HepG2 (cell line): ENCODE measurements around the gene NAPB. TPM values are rescaled to one million over a fixed set of nuclear protein-coding genes. Genes with fewer than 3 reads are reported as not detected.

Source experiments
- CBX5 ChIP-seq: sonication (generic); formaldehyde crosslinking; IDR thresholded peaks from 2 replicates; pipeline ENCODE4 v1.4.0; 2020; ENCODE audit warnings: missing genetic modification reagents, borderline replicate concordance
- CC2D1A ChIP-seq: sonication (generic); formaldehyde crosslinking; IDR thresholded peaks from 2 replicates; pipeline ENCODE4 v1.8.1; 2023; ENCODE audit warnings: mild to moderate bottlenecking, missing genetic modification reagents
- HMG20A ChIP-seq: IDR thresholded peaks from 2 replicates; pipeline ENCODE4 v1.6.1; 2016; ENCODE audit warnings: borderline replicate concordance
- NFIB ChIP-seq: sonication (generic); formaldehyde crosslinking; IDR thresholded peaks from 2 replicates; pipeline ENCODE4 v1.9.0; 2021; ENCODE audit warnings: missing genetic modification reagents, mild to moderate bottlenecking, borderline replicate concordance
- PHF8 ChIP-seq: sonication (generic); formaldehyde crosslinking; IDR thresholded peaks from 2 replicates; pipeline ENCODE4 v1.5.0; 2020; ENCODE audit warnings: missing genetic modification reagents
- RXRB ChIP-seq: IDR thresholded peaks from 2 replicates; pipeline ENCODE4 v1.6.1; 2016; ENCODE audit warnings: borderline replicate concordance, missing genetic modification reagents, missing compliant biosample characterization
- SOX5 ChIP-seq: IDR thresholded peaks from 2 replicates; pipeline ENCODE4 v1.6.1; 2016; ENCODE audit warnings: borderline replicate concordance
- TSC22D2 ChIP-seq: sonication (generic); formaldehyde crosslinking; IDR thresholded peaks from 2 replicates; pipeline ENCODE4 v1.5.1; 2020; ENCODE audit warnings: missing genetic modification reagents, mild to moderate bottlenecking, borderline replicate concordance
- ZNF205 ChIP-seq: IDR thresholded peaks from 2 replicates; pipeline ENCODE4 v1.6.1; 2018; ENCODE audit warnings: missing biosample characterization, missing genetic modification reagents
- ZNF44 ChIP-seq: sonication (generic); formaldehyde crosslinking; IDR thresholded peaks from 2 replicates; pipeline ENCODE4 v1.5.1; 2020; ENCODE audit warnings: mild to moderate bottlenecking, missing genetic modification reagents
- ZNF451 ChIP-seq: sonication (generic); formaldehyde crosslinking; IDR thresholded peaks from 2 replicates; pipeline ENCODE4 v1.5.0; 2020; ENCODE audit warnings: mild to moderate bottlenecking, missing genetic modification reagents
- ZNF737 ChIP-seq: sonication (generic); formaldehyde crosslinking; IDR thresholded peaks from 2 replicates; pipeline ENCODE4 v1.5.0; 2020; ENCODE audit warnings: missing genetic modification reagents, mild to moderate bottlenecking, borderline replicate concordance
- ZNF761 ChIP-seq: sonication (generic); formaldehyde crosslinking; conservative IDR thresholded peaks from 2 replicates; pipeline ENCODE4 v1.4.0; 2020; ENCODE audit warnings: mild to moderate bottlenecking, missing genetic modification reagents
- ZNF775 ChIP-seq: sonication (generic); formaldehyde crosslinking; IDR thresholded peaks from 2 replicates; pipeline ENCODE4 v1.4.0; 2020; ENCODE audit warnings: missing genetic modification reagents, mild to moderate bottlenecking, moderate library complexity, borderline replicate concordance
- ZNF841 ChIP-seq: sonication (generic); formaldehyde crosslinking; IDR thresholded peaks from 2 replicates; pipeline ENCODE4 v1.8.1; 2023; ENCODE audit warnings: missing genetic modification reagents, borderline replicate concordance
- polyA plus RNA-seq, 8 experiments: library from polyadenylated mRNA; depleted of rRNA in 3 of 8; stranded (reverse) in 7 of 8; unstranded in 1 of 8; fragments of >200 nt; fragmentation: Illumina TruSeq in 4 of 8; extraction: Trizol in 4 of 8; gene quantifications; 2 replicates each; pipeline versions ENCODE4 v1.2.1 to v1.2.3, GENCODE V29; 2011 to 2016; ENCODE audit warnings: low read depth in 4 of 8, missing spikeins in 1 of 8, mixed read lengths in 1 of 8; ENCODE audit not compliant: insufficient read depth in 1 of 8
- total RNA-seq, 5 experiments: library from RNA; depleted of rRNA; stranded (reverse); fragments of >200 nt; fragmentation: Illumina TruSeq; extraction: Trizol; gene quantifications; 2 replicates each; pipeline ENCODE4 v1.2.3, GENCODE V29; 2016; ENCODE audit warnings: low read depth in 1 of 5
- TF ChIP-seq, protein P1 (sequence below): sonication (generic); formaldehyde crosslinking; IDR thresholded peaks from 2 replicates; pipeline ENCODE4 v1.4.0; 2020; ENCODE audit warnings: missing genetic modification reagents
- TF ChIP-seq, protein P2 (sequence below): sonication (generic); formaldehyde crosslinking; IDR thresholded peaks from 2 replicates; pipeline ENCODE4 v1.4.0; 2020; ENCODE audit warnings: missing genetic modification reagents
- TF ChIP-seq, protein P3 (sequence below): sonication (generic); formaldehyde crosslinking; IDR thresholded peaks from 2 replicates; pipeline ENCODE4 v1.9.0; 2021; ENCODE audit warnings: missing genetic modification reagents, mild to moderate bottlenecking, borderline replicate concordance
- TF ChIP-seq, protein P4 (sequence below): sonication (generic); formaldehyde crosslinking; IDR thresholded peaks from 2 replicates; pipeline ENCODE4 v1.5.1; 2020; ENCODE audit warnings: mild to moderate bottlenecking, missing genetic modification reagents, borderline replicate concordance
- TF ChIP-seq, protein P5 (sequence below): IDR thresholded peaks from 2 replicates; pipeline ENCODE4 v1.6.1; 2018; ENCODE audit warnings: missing genetic modification reagents
- TF ChIP-seq, protein P6 (sequence below): sonication (generic); formaldehyde crosslinking; IDR thresholded peaks from 2 replicates; pipeline ENCODE4 v1.5.0; 2020; ENCODE audit warnings: missing genetic modification reagents

The NAPB gene
- total and polyA plus RNA-seq, 2 of the 13 experiments (the other 11 are each of a cell fraction or from before 2014, with no cell fraction given) = 15.2 to 16.1 TPM

DNA sequence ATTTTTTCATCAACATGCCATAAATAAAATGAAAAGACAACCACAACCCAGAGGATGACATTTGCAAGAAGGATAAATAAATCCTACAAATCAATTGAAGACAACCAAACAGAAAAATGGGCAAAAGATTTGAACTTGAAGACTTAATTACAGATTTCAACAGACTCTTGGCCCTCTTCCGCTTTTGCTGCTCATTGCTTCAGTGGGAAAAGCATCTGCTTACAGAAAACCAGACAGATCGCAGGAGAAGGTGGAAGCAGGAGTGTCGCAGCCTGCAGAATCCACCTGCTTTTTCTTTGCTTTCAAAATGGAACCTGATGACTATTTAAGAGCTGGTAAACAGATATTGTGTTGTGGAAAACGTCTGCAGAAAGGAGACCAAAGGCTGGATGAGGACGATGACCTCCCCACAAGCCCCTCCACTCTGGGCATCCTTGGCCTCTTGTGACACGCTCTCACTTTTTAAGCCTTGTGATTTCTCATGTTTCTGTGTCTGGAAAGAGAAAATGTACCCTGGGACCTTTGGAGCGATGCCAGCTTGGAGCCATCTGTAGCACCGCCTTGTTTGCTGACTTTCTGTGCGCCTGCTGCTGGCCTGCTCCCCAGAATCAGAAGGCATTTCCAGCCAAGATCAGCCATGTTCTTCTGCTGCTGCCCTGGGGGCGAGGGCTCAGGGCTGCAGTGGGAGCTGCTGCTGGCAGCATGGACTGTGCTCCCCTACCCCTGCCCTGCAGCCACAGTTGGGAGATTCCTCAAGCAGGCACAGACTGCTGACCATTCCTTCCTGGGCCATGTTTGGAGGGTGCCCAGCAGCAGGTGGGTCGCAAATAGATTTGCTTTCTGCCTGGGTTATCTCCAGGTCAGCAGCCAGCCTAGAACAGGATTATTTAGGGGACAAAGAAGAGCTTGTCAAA lies 14.6 kb upstream of the NAPB start (continued):
- no peak for TF ChIP-seq CC2D1A (CRISPR knock-in tag)
- no peak for TF ChIP-seq ZNF44 (CRISPR knock-in tag)
- peak; percentile 39; the same call in 1 of the 2 replicates for TF ChIP-seq ZNF205
- TF ChIP-seq, protein P1, sequence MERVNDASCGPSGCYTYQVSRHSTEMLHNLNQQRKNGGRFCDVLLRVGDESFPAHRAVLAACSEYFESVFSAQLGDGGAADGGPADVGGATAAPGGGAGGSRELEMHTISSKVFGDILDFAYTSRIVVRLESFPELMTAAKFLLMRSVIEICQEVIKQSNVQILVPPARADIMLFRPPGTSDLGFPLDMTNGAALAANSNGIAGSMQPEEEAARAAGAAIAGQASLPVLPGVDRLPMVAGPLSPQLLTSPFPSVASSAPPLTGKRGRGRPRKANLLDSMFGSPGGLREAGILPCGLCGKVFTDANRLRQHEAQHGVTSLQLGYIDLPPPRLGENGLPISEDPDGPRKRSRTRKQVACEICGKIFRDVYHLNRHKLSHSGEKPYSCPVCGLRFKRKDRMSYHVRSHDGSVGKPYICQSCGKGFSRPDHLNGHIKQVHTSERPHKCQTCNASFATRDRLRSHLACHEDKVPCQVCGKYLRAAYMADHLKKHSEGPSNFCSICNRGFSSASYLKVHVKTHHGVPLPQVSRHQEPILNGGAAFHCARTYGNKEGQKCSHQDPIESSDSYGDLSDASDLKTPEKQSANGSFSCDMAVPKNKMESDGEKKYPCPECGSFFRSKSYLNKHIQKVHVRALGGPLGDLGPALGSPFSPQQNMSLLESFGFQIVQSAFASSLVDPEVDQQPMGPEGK (CRISPR knock-in tag) = peak; percentile 46
- TF ChIP-seq, protein P2, sequence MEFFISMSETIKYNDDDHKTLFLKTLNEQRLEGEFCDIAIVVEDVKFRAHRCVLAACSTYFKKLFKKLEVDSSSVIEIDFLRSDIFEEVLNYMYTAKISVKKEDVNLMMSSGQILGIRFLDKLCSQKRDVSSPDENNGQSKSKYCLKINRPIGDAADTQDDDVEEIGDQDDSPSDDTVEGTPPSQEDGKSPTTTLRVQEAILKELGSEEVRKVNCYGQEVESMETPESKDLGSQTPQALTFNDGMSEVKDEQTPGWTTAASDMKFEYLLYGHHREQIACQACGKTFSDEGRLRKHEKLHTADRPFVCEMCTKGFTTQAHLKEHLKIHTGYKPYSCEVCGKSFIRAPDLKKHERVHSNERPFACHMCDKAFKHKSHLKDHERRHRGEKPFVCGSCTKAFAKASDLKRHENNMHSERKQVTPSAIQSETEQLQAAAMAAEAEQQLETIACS (CRISPR knock-in tag) = no peak
- TF ChIP-seq, protein P3, sequence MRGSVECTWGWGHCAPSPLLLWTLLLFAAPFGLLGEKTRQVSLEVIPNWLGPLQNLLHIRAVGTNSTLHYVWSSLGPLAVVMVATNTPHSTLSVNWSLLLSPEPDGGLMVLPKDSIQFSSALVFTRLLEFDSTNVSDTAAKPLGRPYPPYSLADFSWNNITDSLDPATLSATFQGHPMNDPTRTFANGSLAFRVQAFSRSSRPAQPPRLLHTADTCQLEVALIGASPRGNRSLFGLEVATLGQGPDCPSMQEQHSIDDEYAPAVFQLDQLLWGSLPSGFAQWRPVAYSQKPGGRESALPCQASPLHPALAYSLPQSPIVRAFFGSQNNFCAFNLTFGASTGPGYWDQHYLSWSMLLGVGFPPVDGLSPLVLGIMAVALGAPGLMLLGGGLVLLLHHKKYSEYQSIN (CRISPR knock-in tag) = no peak
- TF ChIP-seq ZNF841 (CRISPR knock-in tag) = no peak
- TF ChIP-seq ZNF451 = no peak
- TF ChIP-seq ZNF761 = no peak
- TF ChIP-seq, protein P4, sequence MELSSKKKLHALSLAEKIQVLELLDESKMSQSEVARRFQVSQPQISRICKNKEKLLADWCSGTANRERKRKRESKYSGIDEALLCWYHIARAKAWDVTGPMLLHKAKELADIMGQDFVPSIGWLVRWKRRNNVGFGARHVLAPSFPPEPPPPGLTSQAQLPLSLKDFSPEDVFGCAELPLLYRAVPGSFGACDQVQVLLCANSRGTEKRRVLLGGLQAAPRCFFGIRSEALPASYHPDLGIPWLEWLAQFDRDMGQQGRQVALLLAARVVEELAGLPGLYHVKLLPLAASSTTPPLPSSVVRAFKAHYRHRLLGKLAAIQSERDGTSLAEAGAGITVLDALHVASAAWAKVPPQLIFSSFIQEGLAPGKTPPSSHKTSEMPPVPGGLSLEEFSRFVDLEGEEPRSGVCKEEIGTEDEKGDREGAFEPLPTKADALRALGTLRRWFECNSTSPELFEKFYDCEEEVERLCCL (CRISPR knock-in tag) = no peak
- TF ChIP-seq, protein P5, sequence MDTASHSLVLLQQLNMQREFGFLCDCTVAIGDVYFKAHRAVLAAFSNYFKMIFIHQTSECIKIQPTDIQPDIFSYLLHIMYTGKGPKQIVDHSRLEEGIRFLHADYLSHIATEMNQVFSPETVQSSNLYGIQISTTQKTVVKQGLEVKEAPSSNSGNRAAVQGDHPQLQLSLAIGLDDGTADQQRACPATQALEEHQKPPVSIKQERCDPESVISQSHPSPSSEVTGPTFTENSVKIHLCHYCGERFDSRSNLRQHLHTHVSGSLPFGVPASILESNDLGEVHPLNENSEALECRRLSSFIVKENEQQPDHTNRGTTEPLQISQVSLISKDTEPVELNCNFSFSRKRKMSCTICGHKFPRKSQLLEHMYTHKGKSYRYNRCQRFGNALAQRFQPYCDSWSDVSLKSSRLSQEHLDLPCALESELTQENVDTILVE (CRISPR knock-in tag) = 0 out of 2 replicates have a peak, but pooled peaks have one; percentile 36
- no peak for TF ChIP-seq ZNF775
- no peak for TF ChIP-seq PHF8 (CRISPR knock-in tag)
- TF ChIP-seq RXRB (CRISPR knock-in tag) = peak; percentile 82
- TF ChIP-seq NFIB = no peak
- 0 out of 2 replicates have a peak, but pooled peaks have one; percentile 21 for TF ChIP-seq TSC22D2 (CRISPR knock-in tag)
- TF ChIP-seq, protein P6, sequence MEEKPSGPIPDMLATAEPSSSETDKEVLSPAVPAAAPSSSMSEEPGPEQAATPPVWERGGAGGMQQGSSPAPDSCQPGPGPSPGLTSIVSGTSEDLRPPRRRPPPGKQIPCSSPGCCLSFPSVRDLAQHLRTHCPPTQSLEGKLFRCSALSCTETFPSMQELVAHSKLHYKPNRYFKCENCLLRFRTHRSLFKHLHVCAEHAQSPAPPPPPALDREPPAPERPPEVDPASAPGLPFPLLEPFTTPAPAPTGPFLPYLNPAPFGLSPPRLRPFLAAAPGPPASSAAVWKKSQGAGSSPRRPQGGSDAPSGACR = no peak
- TF ChIP-seq ZNF737 (CRISPR knock-in tag) = no peak; the same call in 1 of the 2 replicates
- TF ChIP-seq HMG20A = peak; percentile 74; the same call in 1 of the 2 replicates
- TF ChIP-seq SOX5 = 0 out of 2 replicates have a peak, but pooled peaks have one; percentile 38
- TF ChIP-seq CBX5 (CRISPR knock-in tag) = peak; percentile 71; the same call in 1 of the 2 replicates
